Progenitor cell of endocrine pancreas (in vitro differentiated cells): ENCODE measurements around the gene INTS1. TPM values are rescaled to one million over a fixed set of nuclear protein-coding genes. Genes with fewer than 3 reads are reported as not detected.

Experiments used
- DNase-seq: peaks from one replicate; pipeline ENCODE4 v3.0.0; 2021; ENCODE audit warnings: low spot score; ENCODE audit not compliant: unreplicated experiment
- H3K27ac Mint-ChIP-seq: 2 replicates; pipeline ENCODE4 v1.8.0; 2021; ENCODE audit warnings: mild to moderate bottlenecking, moderate library complexity, mixed read lengths
- H3K27me3 Mint-ChIP-seq: 2 replicates; pipeline ENCODE4 v1.8.0; 2021; ENCODE audit warnings: mixed read lengths
- H3K36me3 Mint-ChIP-seq: 2 replicates; pipeline ENCODE4 v1.8.0; 2022; ENCODE audit warnings: mixed read lengths; ENCODE audit not compliant: insufficient read depth
- H3K4me1 Mint-ChIP-seq: 2 replicates; pipeline ENCODE4 v1.8.0; 2021; ENCODE audit warnings: low read depth, mixed read lengths
- H3K4me3 Mint-ChIP-seq: 2 replicates; pipeline ENCODE4 v1.8.0; 2021; ENCODE audit warnings: low read depth, mild to moderate bottlenecking, moderate library complexity, mixed read lengths
- H3K9me3 Mint-ChIP-seq: 2 replicates; pipeline ENCODE4 v1.8.0; 2021; ENCODE audit warnings: low read depth, mixed read lengths
- CTCF ChIP-seq: fragments of 200-600 bp; sonication (generic); IDR thresholded peaks from one replicate; pipeline ENCODE4 v1.5.0; 2021; ENCODE audit warnings: antibody characterized with exemption, mild to moderate bottlenecking; ENCODE audit not compliant: unreplicated experiment
- total RNA-seq: library from RNA; stranded (reverse); gene quantifications from 2 replicates; pipeline ENCODE4 v1.2.1, GENCODE V29; 2021

Gene INTS1
- total RNA-seq, 1 donor from 2014 or later: 145 TPM

- Mint-ChIP-seq H3K9me3 (no peaks in the 10 kb centered on the region), H3K27ac (no peak overlapping the region), H3K4me1 (no peaks in the 10 kb centered on the region), H3K27me3 (peaks cover 4% of the 10 kb centered on the region), H3K4me3 (no peak overlapping the region), H3K36me3 (no peaks in the 10 kb centered on the region)
- TF ChIP-seq CTCF: no peak
- no peak for DNase-seq
Observed at GRCh38 chr7:1433128-1433920, 70.9 kb downstream of the INTS1 start.

DNA sequence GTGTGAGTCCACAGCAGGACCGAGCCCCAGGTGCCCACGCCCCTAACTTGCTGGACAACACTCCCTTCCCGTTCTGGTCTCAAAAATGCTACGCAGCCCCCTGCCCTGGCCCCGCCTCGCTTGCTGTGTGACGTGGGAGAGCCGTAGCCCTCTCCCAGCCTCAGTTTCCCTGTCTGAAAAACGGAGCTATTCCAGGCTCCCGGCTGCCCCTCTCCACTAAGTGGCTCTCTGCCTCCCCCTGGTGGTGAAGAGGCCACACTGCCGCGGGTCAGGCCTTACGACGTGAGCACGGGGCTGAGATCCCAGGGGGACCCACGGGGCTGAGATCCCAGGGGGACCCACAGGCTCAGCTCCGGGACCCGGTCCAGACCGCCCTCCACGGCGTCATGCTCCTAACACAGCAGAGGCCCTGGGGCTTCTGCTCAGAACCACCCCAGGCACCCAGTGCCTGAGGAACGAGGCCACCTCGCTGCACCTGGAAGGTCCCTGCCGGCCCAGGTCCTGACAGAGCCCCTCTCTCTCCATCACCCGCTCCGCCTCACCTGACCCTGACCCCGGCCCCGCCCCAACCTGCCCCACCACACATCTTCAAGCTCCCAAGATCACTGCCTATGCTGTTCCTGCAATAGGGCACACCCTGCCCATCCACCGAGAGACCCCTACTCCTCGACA is 71.6 kb downstream of the INTS1 start:
- Mint-ChIP-seq H3K36me3 (no peaks in the 10 kb centered on the region), H3K27me3 (peaks cover 4% of the 10 kb centered on the region), H3K4me1 (no peaks in the 10 kb centered on the region), H3K4me3 (no peak overlapping the region), H3K9me3 (no peaks in the 10 kb centered on the region), H3K27ac (no peak overlapping the region)
- peak; percentile 97 for TF ChIP-seq CTCF
- peak; percentile 78 for DNase-seq

DNA sequence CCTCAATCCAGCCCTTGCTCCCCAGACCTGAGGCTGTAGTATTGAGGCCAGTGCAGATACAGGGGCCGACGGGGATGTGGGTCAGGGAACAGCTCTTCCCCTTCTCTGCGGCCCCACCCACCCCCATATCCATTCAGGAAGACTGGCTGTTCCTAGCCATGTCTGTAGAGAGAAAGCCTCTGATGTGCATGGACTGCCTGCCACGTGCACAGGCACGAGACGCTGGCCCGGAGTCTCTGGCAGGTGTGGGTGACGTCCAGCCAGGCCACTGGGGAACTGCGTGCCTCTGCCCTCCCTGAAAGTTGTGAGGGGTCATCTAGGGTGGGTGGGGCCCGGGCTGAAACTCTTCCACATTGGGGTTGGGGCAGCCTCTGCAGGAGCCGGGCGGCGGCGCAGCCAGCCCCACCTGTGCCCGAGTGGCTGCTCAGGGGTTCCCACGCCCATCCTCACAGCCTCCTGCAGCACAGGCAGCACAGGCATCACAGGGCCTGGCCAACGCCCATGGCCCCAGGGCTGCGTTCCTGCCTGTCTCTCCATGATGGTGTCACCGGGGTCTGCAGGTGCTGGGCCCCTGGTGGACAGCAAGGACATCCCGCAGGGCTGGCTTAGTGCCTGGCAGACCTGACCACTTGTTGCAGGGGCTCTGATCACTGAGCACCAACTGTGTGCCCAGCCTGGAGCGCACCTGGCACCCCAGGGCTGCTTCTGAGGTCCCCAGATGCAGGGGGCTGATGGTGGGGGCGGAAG is 72.4 kb downstream of the INTS1 start:
- Mint-ChIP-seq H3K4me3 (no peak overlapping the region), H3K27me3 (peaks cover 4% of the 10 kb centered on the region), H3K9me3 (no peaks in the 10 kb centered on the region), H3K36me3 (no peaks in the 10 kb centered on the region), H3K27ac (no peak overlapping the region), H3K4me1 (no peaks in the 10 kb centered on the region)
- no peak for DNase-seq
- no peak for TF ChIP-seq CTCF

- Mint-ChIP-seq H3K4me1 (no peaks in the 10 kb centered on the region), H3K9me3 (no peaks in the 10 kb centered on the region), H3K4me3 (no peak overlapping the region), H3K27ac (no peak overlapping the region), H3K27me3 (peaks cover 4% of the 10 kb centered on the region), H3K36me3 (no peaks in the 10 kb centered on the region)
- no peak for DNase-seq
- no peak for TF ChIP-seq CTCF
Observed at GRCh38 chr7:1431226-1431625, 73.0 kb downstream of the INTS1 start.

DNA sequence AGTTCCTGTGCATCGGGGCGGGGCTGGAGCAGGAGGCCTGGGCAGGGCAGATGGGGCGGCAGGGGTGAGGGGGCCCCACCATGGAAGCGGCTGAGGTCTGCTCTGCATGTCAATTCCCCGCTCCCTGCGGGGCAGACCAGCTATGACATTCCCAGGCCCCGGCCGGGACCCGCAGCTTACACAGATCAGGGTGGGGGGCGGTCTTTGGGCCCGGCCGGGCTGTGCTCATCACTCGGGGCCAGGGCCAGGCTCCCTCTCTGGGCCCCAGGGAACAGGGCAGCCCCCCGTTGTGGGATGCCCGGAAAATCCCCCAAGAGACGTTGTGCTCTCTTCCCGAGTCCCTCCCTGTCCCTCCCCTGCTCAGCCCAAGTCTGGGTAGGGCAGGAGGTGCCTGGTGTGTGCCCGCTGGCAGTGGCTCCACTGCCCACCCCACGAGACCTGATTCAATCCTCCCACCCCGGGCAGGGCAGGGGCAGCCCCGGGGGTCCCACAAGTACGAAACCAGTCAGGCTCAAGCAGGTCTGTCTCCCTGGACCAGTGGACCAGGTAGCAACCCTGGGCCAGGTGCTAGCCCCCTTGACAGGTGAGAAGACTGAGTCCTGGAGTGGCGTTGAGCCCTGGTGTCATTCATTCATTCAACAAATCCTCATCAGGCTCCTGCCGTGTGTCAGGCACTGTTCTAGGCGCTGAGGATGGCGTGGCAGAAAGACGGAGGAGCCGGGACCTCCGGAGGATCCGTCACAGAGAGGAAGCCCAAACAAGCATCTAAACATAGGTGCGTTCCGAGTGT is 73.9 kb downstream of the INTS1 start:
- H3K4me1 Mint-ChIP-seq: no peaks in the 10 kb centered on the region
- no peak for TF ChIP-seq CTCF
- no peaks in the 10 kb centered on the region for H3K9me3 Mint-ChIP-seq
- peaks cover 4% of the 10 kb centered on the region for H3K27me3 Mint-ChIP-seq
- no peaks in the 10 kb centered on the region for H3K36me3 Mint-ChIP-seq
- DNase-seq: no peak
- no peak overlapping the region for H3K27ac Mint-ChIP-seq
- H3K4me3 Mint-ChIP-seq: no peak overlapping the region
